Erythroblast (primary cell): Measurements from ENCODE around the gene GAS2L1.

Source experiments
- GATA1 ChIP-seq: IDR thresholded peaks from 2 replicates; pipeline ENCODE4 v1.6.1; 2011; ENCODE audit warnings: low read depth, mild to moderate bottlenecking, control low read depth, low read length, moderate library complexity
- POLR2A ChIP-seq: IDR thresholded peaks from 2 replicates; pipeline ENCODE4 v1.6.1; 2011; ENCODE audit warnings: mild to moderate bottlenecking, low read length

DNA sequence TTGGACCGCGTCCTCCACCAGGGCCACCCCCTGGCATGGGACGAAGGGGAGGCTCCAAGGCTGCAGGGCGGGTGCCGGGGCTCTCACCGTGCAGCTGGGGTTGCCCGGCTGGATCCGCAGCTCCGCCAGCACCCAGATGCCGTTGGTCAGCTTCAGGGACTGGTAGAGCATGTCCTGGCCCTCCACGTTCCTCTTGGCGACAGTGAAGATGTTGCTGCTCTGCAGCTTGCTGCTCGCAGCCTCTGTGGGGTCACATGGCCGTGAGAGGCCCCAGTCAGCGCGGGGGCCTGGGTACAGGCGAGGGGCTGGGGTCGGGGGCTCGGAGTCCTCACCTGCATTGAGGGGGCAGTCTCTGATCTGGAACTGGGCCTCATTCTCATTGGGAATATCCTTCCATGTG, 23.8 kb downstream of the GAS2L1 start:
- TF ChIP-seq POLR2A = no peak
- TF ChIP-seq GATA1 = no peak
